Suprapubic skin (tissue), 3 donors: ENCODE data around the gene ADAT3.

Experiments
- CTCF ChIP-seq, 2 donors: fragments of 200-600 bp in 1 of 2; fragments of 450-650 bp in 1 of 2; sonication (generic) in 1 of 2; IDR thresholded peaks; one replicate each; pipeline ENCODE4 v1.5.1; 2016 to 2019; ENCODE audit warnings: antibody characterized with exemption in 2 of 2, mild to moderate bottlenecking in 1 of 2, moderate library complexity in 1 of 2
- POLR2A ChIP-seq, 2 donors: fragments of 450-650 bp; IDR thresholded peaks; one replicate each; pipeline ENCODE4 v1.6.1; 2017; ENCODE audit warnings: antibody characterized with exemption in 2 of 2, mild to moderate bottlenecking in 2 of 2, moderate library complexity in 2 of 2

DNA sequence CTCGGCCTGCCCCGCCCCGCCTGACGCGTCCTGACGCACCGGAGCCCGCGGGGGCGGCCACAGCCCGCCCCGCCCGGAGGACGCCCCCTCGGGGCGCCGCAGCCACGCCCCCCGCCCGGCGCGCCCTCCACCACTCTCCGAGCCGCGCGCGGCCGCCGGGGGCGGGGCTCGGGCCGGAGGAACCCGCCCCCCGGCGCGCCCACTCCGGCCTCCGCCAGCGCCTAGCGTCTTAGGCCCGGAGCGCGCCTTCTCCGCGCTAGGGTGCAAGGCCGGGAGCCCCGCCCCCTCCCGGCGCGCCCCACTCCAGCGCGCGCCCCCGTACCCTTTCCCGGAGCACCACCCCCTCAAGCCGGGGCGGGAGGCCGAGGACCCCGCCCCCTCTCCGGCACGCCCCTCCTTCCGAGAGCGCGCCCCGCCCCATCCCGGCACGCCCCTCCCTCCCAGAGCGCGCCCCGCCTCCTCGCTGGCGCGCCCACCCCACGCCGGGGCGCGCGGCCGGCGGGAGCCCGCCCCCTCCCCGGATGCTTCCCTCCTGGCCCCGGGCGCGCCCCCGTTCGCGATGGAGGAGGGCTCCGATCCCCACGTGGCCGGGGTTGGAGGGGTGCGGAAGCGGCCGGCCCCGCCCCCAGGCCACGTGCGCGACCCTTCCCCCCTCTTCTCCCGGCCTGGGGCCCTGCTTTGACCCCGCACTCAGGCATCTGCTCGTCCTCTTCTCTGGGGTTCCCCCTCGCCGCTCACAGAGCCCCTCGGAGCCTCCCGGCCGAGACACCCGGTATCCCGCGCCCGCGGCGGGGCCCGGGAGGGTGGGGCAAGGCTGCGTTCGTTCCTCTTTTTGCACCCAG is 41.3 kb upstream of the ADAT3 start:
- TF ChIP-seq POLR2A (IDR thresholded peaks at IDR 0.05) (peak in 1 of 2 donors; percentile 23), CTCF (IDR thresholded peaks at IDR 0.05) (no peak)
